Activated CD4-positive, alpha-beta memory T cell treated with anti-CD3 and anti-CD28 coated beads for 36 hours (primary cell): Measurements from ENCODE around the gene PCDHGA7. TPM values are rescaled to one million over a fixed set of nuclear protein-coding genes. Genes with fewer than 3 reads are reported as not detected.

ENCODE experiments used
- CTCF ChIA-PET: fragments of 350-600 bp; sonication (Branson Sonifier 250); formaldehyde crosslinking; loops from one replicate; lab custom pipeline; 2021; ENCODE audit warnings: antibody characterized with exemption, inconsistent platforms; lab: Charles Lee
- POLR2A ChIA-PET: fragments of 350-600 bp; sonication (Branson Sonifier 250); formaldehyde crosslinking; loops from one replicate; lab custom pipeline; 2021; ENCODE audit warnings: antibody characterized with exemption; lab: Charles Lee
- DNase-seq: peaks from one replicate; pipeline ENCODE4 v3.0.0-alpha.2; 2020
- H3K27ac Mint-ChIP-seq: one replicate; pipeline ENCODE4 v1.8.0; 2021; ENCODE audit warnings: mixed read lengths
- H3K27me3 Mint-ChIP-seq: one replicate; pipeline ENCODE4 v1.8.0; 2021; ENCODE audit warnings: mixed read lengths
- H3K36me3 Mint-ChIP-seq: one replicate; pipeline ENCODE4 v1.8.0; 2021; ENCODE audit warnings: mixed read lengths
- H3K4me1 Mint-ChIP-seq: one replicate; pipeline ENCODE4 v1.8.0; 2021; ENCODE audit warnings: low read depth, mixed read lengths
- H3K4me3 Mint-ChIP-seq: one replicate; pipeline ENCODE4 v1.8.0; 2021; ENCODE audit warnings: mild to moderate bottlenecking, mixed read lengths
- H3K9me3 Mint-ChIP-seq: one replicate; pipeline ENCODE4 v1.8.0; 2021; ENCODE audit warnings: mixed read lengths
- intact Hi-C: fragments of 100-400 bp; cut with micrococcal nuclease; formaldehyde crosslinking; loops from one replicate; pipeline ENCODE4 v1.15.1; 2023
- total RNA-seq, 2 experiments: library from RNA; stranded (reverse); gene quantifications; one replicate each; pipeline ENCODE4 v1.2.3, GENCODE V29; 2021

The PCDHGA7 gene
- total RNA-seq, 2 experiments from 2014 or later: 0.07 TPM; not detected in 1

DNA sequence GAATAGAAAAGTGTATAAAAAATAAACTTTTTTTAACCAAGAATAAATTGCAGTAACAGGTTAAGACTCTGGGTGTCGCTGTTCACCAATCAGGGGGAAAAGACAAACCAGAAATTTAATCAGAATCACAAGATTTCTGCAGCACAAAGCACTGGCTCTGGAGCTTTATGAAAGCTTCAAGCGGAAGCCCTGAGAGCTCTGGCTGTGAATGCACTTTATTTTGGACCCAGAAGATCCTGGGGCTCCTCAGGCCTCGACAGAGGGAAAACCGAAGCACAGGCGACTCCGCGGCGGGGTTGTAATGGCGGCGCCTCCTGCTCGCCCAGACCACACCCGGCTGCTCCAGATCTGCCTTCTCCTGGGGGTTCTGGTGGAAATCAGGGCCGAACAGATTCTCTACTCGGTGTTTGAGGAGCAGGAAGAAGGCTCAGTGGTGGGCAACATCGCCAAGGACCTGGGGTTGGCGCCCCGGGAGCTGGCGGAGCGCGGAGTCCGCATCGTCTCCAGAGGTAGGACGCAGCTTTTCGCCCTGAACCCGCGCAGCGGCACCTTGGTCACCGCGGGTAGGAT is 27.6 kb upstream of the PCDHGA7 start, which contains the start of gene PCDHGA4:
PCDHGA4 (plus strand) TSS at position 122 of the 570 bp plus-strand sequence; CDS start at position 209, 87 bp downstream.
- Mint-ChIP-seq H3K27ac (no peak within 1 kb of the TSS), H3K4me3 (no peak within 1 kb of the TSS), H3K9me3 (peaks cover 19% of the 10 kb centered on the region), H3K36me3 (peaks cover 9% of the 10 kb centered on the region), H3K27me3 (peaks cover 54% of the 10 kb centered on the region), H3K4me1 (peaks cover 2% of the 10 kb centered on the region)
- intact Hi-C loops: no loop called here
- no peak for DNase-seq
- ChIA-PET CTCF (interaction anchor here (0.6 to 1.9 kb wide), 7 partner anchors 15 to 209 kb away, joined by 3 to 5 read pairs (median 4); partner anchors contain the start of genes PCDHGB3, PCDHGB7 and TAF7), POLR2A (no interaction called here)

DNA sequence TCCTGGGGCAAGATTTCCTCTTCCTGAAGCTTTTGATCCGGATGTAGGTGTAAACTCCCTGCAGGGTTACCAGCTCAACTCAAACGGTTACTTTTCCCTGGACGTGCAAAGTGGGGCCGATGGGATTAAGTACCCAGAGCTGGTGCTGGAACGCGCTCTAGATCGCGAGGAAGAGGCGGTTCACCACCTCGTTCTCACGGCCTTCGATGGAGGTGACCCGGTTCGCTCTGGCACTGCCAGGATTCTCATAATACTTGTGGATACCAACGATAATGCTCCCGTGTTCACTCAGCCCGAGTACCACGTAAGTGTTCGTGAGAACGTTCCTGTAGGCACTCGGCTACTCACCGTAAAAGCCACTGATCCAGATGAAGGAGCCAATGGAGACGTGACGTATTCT is 26.9 kb upstream of the PCDHGA7 start:
- Mint-ChIP-seq H3K4me1 (peaks cover 2% of the 10 kb centered on the region), H3K36me3 (peaks cover 13% of the 10 kb centered on the region), H3K27me3 (peaks cover 54% of the 10 kb centered on the region), H3K9me3 (peaks cover 21% of the 10 kb centered on the region), H3K27ac (no peak overlapping the region), H3K4me3 (no peak overlapping the region)
- CTCF ChIA-PET: interaction anchor here (0.6 to 1.9 kb wide), 7 partner anchors 15 to 208 kb away, joined by 3 to 5 read pairs (median 4); partner anchors contain the start of genes PCDHGB3, PCDHGB7 and TAF7
- POLR2A ChIA-PET: no interaction called here
- DNase-seq: no peak
- intact Hi-C loops: no loop called here

DNA sequence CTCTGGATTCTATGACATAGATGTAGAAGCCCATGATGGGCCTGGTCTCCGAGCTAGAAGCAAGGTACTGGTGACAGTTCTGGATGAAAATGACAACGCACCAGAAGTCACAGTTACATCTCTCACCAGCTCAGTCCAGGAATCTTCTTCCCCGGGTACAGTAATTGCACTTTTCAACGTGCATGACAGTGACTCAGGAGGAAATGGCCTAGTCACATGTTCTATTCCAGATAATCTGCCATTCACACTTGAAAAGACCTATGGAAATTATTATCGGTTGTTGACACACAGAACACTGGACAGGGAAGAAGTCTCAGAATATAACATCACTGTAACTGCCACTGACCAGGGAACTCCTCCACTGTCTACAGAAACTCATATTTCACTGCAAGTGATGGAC is 26.4 kb upstream of the PCDHGA7 start:
- intact Hi-C loops: no loop called here
- peaks cover 17% of the 10 kb centered on the region for H3K36me3 Mint-ChIP-seq
- H3K27ac Mint-ChIP-seq: no peak overlapping the region
- H3K4me1 Mint-ChIP-seq: peaks cover 2% of the 10 kb centered on the region
- ChIA-PET CTCF (interaction anchor here (1.3 to 1.7 kb wide), 3 partner anchors 36 to 208 kb away, joined by 4 to 5 read pairs (median 5); partner anchors contain the start of gene TAF7), POLR2A (no interaction called here)
- H3K4me3 Mint-ChIP-seq: no peak overlapping the region
- H3K9me3 Mint-ChIP-seq: peaks cover 26% of the 10 kb centered on the region
- DNase-seq: no peak
- peaks cover 54% of the 10 kb centered on the region for H3K27me3 Mint-ChIP-seq

DNA sequence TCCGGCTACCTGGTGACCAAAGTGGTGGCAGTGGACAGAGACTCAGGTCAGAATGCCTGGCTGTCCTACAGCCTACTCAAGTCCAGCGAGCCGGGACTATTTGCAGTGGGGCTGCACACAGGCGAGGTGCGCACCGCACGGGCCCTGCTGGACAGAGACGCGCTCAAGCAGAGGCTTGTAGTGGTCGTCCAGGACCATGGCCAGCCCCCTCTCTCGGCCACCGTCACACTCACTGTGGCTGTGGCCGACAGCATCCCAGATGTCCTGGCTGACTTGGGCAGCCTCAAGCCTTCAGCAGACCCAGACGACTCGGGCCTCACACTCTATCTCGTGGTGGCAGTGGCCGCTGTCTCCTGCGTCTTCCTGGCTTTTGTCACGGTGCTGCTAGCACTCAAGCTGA is 25.6 kb upstream of the PCDHGA7 start:
- CTCF ChIA-PET: interaction anchor here (0.8 kb wide), 1 partner anchor 10 kb away, joined by 3 read pairs; no protein-coding TSS in a partner anchor
- Mint-ChIP-seq H3K36me3 (peaks cover 20% of the 10 kb centered on the region), H3K27ac (no peak overlapping the region), H3K27me3 (peaks cover 56% of the 10 kb centered on the region), H3K4me3 (no peak overlapping the region), H3K9me3 (peaks cover 30% of the 10 kb centered on the region), H3K4me1 (peaks cover 2% of the 10 kb centered on the region)
- POLR2A ChIA-PET: no interaction called here
- intact Hi-C loops: no loop called here
- DNase-seq: no peak

DNA sequence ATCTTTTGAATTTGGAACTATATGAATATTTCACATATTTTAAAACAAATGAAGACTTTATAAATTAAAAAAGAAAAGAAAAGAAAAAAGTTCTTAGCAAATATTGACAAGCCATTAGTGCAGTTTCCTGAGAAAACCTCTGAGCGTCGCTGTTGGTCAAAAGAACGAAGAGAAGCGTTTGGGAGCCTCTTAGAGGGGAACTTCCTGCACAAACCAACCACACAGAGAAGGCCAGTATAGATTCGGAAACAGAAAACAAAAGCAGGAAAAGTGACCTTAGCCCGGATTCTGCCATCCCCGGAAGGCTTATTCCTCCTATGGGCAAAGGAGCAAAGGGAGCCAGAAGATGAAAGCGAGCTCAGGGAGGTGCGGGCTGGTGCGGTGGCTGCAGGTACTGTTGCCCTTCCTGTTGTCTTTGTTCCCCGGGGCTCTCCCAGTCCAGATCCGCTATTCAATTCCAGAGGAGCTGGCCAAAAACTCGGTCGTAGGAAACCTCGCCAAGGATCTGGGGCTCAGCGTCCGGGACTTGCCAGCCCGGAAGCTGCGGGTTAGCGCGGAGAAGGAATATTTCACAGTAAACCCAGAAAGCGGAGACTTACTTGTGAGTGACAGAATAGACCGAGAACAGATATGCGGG is 22.6 kb upstream of the PCDHGA7 start, which contains the start of gene PCDHGB2:
PCDHGB2 (plus strand) TSS at position 205 of the 637 bp plus-strand sequence; CDS start at position 347, 142 bp downstream.
- intact Hi-C loops: loop anchor here (10.0 kb wide), 1 partner anchor 55 kb away; the partner anchor contains the start of genes PCDHGA10 and PCDHGB7
- Mint-ChIP-seq H3K36me3 (peaks cover 28% of the 10 kb centered on the region), H3K27ac (no peak within 1 kb of the TSS), H3K4me1 (peaks cover 2% of the 10 kb centered on the region), H3K9me3 (peaks cover 43% of the 10 kb centered on the region), H3K27me3 (peaks cover 65% of the 10 kb centered on the region), H3K4me3 (peak within 1 kb of the TSS; percentile 70)
- ChIA-PET POLR2A (no interaction called here), CTCF (interaction anchor here (1.0 to 1.6 kb wide), 4 partner anchors 10 to 153 kb away, joined by 3 to 6 read pairs (median 4); partner anchors contain the start of genes PCDHGA11 and PCDHGB1)
- no peak for DNase-seq

DNA sequence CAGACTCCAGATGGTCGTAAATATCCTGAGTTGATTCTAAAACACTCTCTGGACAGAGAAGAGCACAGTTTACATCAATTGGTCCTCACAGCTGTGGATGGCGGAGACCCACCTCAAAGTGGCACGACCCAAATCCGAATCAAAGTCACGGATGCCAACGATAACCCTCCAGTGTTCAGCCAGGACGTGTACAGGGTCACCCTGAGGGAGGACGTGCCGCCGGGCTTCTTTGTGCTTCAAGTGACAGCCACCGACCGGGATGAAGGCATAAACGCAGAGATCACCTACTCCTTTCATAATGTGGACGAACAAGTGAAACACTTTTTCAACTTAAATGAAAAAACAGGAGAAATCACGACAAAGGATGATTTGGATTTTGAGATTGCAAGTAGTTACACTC is 21.9 kb upstream of the PCDHGA7 start:
- intact Hi-C loops: loop anchor here (10.0 kb wide), 1 partner anchor 54 kb away; the partner anchor contains the start of genes PCDHGA10 and PCDHGB7
- H3K36me3 Mint-ChIP-seq: peaks cover 34% of the 10 kb centered on the region
- H3K9me3 Mint-ChIP-seq: peaks cover 51% of the 10 kb centered on the region
- peaks cover 71% of the 10 kb centered on the region for H3K27me3 Mint-ChIP-seq
- no peak overlapping the region for H3K4me3 Mint-ChIP-seq
- ChIA-PET CTCF (interaction anchor here (1.2 kb wide), 1 partner anchor 152 kb away, joined by 4 read pairs; no protein-coding TSS in a partner anchor), POLR2A (no interaction called here)
- H3K27ac Mint-ChIP-seq: no peak overlapping the region
- no peak for DNase-seq
- peaks cover 2% of the 10 kb centered on the region for H3K4me1 Mint-ChIP-seq

DNA sequence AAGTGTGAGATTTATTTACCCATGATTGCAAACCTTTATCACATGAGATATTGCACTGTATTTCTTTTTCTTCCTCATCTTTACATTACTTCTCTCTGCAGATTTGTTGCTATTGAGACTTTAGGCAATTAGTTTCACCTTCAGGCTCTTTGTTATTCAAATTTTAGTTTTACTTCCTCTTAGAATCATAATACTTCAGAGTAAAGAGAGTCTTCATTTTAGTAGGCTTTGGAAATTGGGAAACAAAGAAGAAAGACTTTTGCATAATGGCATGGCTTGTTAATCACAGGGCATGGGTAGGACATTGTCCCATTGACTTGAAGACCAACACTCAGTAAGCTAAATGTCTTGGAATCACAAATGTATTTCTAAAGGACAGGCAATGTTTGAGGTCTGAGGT is 19.8 kb upstream of the PCDHGA7 start:
- Mint-ChIP-seq H3K27ac (no peak overlapping the region), H3K4me3 (no peak overlapping the region), H3K4me1 (peaks cover 2% of the 10 kb centered on the region), H3K9me3 (peaks cover 48% of the 10 kb centered on the region), H3K36me3 (peaks cover 39% of the 10 kb centered on the region), H3K27me3 (peaks cover 70% of the 10 kb centered on the region)
- ChIA-PET CTCF (no interaction called here), POLR2A (no interaction called here)
- intact Hi-C loops: loop anchor here (10.0 kb wide), 1 partner anchor 52 kb away; the partner anchor contains the start of genes PCDHGA10 and PCDHGB7
- no peak for DNase-seq

DNA sequence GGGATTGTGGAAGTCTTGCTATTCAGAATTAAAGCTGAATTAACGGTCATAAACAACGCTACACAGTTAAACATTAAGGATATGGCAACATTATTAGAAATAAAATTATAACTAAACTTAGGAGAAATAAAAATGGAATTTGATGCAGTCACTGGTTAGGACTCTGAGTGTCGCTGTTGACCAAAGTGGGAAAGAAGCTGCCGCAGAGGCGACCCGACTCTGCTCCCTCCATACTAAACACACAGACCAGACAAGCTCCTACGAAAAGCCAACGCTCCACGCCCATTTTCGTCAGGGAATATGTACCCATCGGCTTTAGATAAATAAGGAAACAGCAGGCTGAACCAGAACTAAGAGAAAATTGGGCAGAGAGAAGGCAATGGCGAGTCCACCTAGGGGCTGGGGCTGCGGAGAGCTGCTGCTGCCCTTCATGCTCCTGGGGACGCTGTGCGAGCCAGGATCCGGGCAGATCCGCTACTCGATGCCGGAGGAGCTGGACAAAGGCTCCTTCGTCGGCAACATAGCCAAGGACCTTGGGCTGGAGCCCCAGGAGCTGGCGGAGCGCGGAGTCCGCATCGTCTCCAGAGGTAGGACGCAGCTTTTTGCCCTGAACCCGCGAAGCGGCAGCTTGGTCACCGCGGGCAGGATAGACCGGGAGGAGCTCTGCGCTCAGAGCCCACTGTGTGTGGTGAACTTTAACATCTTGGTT is 18.4 kb upstream of the PCDHGA7 start, which contains the start of gene PCDHGA5:
PCDHGA5 (plus strand) TSS at position 211 of the 709 bp plus-strand sequence; CDS start at position 380, 169 bp downstream.
- Mint-ChIP-seq H3K4me1 (peaks cover 2% of the 10 kb centered on the region), H3K27me3 (peaks cover 71% of the 10 kb centered on the region), H3K36me3 (peaks cover 38% of the 10 kb centered on the region), H3K9me3 (peaks cover 48% of the 10 kb centered on the region), H3K4me3 (no peak within 1 kb of the TSS), H3K27ac (no peak within 1 kb of the TSS)
- no peak for DNase-seq
- CTCF ChIA-PET: no interaction called here
- POLR2A ChIA-PET: interaction anchor here (1.4 kb wide), 1 partner anchor 43 kb away, joined by 3 read pairs; the partner anchor contains the start of gene TAF7
- intact Hi-C loops: loop anchor here (10.0 kb wide), 1 partner anchor 51 kb away; the partner anchor contains the start of genes PCDHGA10 and PCDHGB7

DNA sequence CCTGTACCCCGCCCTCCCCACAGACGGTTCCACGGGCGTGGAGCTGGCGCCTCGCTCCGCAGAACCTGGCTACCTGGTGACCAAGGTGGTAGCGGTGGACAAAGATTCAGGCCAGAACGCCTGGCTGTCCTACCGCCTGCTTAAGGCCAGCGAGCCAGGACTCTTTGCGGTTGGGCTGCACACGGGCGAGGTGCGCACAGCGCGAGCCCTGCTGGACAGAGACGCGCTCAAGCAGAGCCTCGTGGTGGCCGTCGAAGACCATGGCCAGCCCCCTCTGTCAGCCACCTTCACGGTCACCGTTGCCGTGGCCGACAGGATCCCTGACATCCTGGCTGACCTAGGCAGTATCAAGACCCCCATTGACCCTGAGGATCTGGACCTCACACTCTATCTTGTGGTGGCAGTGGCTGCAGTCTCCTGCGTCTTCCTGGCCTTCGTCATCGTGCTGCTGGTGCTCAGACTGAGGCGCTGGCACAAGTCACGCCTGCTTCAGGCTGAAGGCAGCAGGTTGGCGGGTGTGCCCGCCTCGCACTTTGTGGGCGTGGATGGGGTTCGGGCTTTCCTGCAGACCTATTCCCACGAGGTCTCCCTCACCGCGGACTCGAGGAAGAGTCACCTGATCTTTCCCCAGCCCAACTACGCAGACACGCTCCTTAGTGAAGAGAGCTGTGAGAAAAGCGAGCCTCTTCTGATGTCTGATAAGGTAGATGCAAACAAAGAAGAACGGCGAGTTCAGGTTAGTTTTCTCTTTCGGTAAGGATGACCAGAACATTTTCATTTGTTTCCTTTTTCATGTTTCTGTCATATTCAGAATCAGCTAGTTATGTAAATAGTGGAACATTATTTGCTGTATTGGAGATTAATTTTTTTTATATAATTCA is 16.3 kb upstream of the PCDHGA7 start:
- H3K36me3 Mint-ChIP-seq: peaks cover 32% of the 10 kb centered on the region
- CTCF ChIA-PET: interaction anchor here (1.1 kb wide), 1 partner anchor 198 kb away, joined by 3 read pairs; no protein-coding TSS in a partner anchor
- intact Hi-C loops: loop anchor here (10.0 kb wide), 1 partner anchor 49 kb away; the partner anchor contains the start of genes PCDHGA10 and PCDHGB7

DNA sequence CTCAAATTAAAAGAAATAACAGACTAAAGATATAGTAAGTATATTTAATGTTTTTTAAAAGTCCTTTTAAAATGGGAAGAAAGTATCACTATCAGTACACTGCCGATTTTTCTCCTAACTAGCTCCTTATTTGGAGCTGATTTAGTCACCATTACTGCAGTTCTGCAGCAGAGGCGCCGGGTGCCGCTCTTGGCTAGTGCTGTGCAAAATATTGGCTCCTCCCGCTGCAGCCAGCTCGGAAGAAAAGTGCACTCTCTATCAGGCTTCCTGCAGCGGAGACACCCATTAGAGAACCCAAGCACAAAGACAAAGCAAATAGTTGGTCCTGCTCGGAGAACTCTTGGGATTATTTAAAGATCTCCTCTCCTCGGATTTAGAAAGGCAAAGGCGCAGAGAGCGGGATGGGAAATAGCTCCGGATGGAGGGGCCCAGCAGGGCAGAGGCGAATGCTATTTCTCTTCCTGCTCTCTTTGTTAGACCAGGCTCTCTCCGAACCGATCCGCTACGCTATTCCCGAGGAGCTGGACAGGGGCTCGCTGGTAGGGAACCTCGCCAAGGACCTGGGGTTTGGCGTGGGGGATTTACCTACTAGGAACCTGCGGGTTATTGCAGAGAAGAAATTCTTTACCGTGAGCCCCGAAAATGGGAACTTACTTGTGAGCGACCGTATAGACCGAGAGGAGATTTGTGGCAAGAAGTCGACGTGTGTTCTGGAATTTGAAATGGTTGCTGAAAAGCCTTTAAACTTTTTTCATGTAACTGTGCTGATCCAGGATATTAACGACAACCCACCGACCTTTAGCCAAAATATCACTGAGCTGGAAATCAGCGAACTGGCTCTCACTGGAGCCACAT is 12.3 kb upstream of the PCDHGA7 start, which contains the start of gene PCDHGB3:
PCDHGB3 (plus strand) TSS at position 249 of the 855 bp plus-strand sequence; CDS start at position 402, 153 bp downstream.
- Mint-ChIP-seq H3K4me3 (peak within 1 kb of the TSS; percentile 68), H3K4me1 (peaks cover 5% of the 10 kb centered on the region), H3K27ac (no peak within 1 kb of the TSS), H3K9me3 (peaks cover 30% of the 10 kb centered on the region), H3K36me3 (peaks cover 28% of the 10 kb centered on the region), H3K27me3 (peaks cover 48% of the 10 kb centered on the region)
- CTCF ChIA-PET: interaction anchor here (0.7 to 2.8 kb wide), 20 partner anchors 10 to 197 kb away, joined by 3 to 25 read pairs (median 4); partner anchors contain the start of genes PCDHB9, PCDHGA10, PCDHGA12 and PCDHGB2
- POLR2A ChIA-PET: interaction anchor here (0.7 kb wide), 1 partner anchor 194 kb away, joined by 3 read pairs; no protein-coding TSS in a partner anchor
- peak; percentile 55 for DNase-seq
- intact Hi-C loops: loop anchor here (10.0 kb wide), 1 partner anchor 45 kb away; the partner anchor contains the start of genes PCDHGA10 and PCDHGB7

More for the DNA sequence above, 16.3 kb upstream of the PCDHGA7 start:
- Mint-ChIP-seq H3K9me3 (peaks cover 38% of the 10 kb centered on the region), H3K27me3 (peaks cover 67% of the 10 kb centered on the region), H3K4me3 (no peak overlapping the region), H3K4me1 (peaks cover 5% of the 10 kb centered on the region), H3K27ac (no peak overlapping the region)
- POLR2A ChIA-PET: no interaction called here
- DNase-seq: no peak
